ENCODE measurements around the gene SBF2.

The SBF2 gene

DNA sequence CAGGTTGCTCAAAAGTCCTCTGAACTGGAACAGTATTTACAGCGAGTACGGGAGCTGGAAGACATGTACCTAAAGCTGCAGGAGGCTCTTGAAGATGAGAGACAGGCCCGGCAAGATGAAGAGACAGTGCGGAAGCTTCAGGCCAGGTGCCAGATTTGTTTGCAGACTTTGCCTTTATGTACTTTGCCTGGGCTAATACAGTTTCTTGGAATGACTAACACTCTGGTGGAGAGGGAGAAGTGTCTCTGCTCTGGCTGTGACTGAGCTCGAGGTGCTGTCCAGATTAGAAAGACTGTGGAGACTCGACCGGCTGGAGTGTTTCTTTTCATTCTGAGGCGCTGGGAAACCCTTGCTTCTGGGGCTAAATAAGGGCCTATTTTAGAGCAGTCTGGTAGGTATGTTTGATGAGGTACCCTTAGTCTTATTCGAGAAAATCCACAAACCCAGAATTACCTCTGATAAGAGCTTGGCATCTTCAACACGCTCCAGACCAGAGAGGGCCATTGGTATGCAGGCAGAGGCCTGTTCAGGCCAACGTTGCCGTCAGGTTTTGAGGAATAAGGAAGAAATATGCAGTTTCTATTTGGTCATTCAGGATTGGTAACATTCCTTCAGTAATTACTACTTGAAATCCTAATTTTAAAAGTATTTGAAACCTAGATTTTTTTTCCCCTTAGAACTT lies 553.7 kb downstream of the SBF2 start:
- peaks cover 2% of the 10 kb centered on the region; the same call in 1 of the 2 replicates for H3F3A ChIP-seq (ENCODE audit: insufficient read depth, low read length)
- H3K4me3 ChIP-seq (ENCODE audit: low read length) = no peak overlapping the region
- DNase-seq = no peak
- no peaks in the 10 kb centered on the region for H4K20me1 ChIP-seq (ENCODE audit: insufficient read depth, low read length)
- no peaks in the 10 kb centered on the region for H3K36me3 ChIP-seq (replicated peaks; ENCODE audit: insufficient read depth, low read length)
- H3K4me2 ChIP-seq (ENCODE audit: low read depth, low read length) = no peak overlapping the region
- no peaks in the 10 kb centered on the region for H3K79me2 ChIP-seq (ENCODE audit: low read length)
- no peak overlapping the region for H2AFZ ChIP-seq (ENCODE audit: low read length)
- H3K9me3 ChIP-seq (replicated peaks; ENCODE audit: insufficient read depth, low read length) = no peaks in the 10 kb centered on the region
- TF ChIP-seq EZH2 (optimal IDR thresholded peaks at IDR 0.05; ENCODE audit: low read depth, low read length) (no peak), EZH2phosphoT487 (IDR thresholded peaks at IDR 0.05; ENCODE audit: low read length) (no peak)
- TF ChIP-seq, protein P1, sequence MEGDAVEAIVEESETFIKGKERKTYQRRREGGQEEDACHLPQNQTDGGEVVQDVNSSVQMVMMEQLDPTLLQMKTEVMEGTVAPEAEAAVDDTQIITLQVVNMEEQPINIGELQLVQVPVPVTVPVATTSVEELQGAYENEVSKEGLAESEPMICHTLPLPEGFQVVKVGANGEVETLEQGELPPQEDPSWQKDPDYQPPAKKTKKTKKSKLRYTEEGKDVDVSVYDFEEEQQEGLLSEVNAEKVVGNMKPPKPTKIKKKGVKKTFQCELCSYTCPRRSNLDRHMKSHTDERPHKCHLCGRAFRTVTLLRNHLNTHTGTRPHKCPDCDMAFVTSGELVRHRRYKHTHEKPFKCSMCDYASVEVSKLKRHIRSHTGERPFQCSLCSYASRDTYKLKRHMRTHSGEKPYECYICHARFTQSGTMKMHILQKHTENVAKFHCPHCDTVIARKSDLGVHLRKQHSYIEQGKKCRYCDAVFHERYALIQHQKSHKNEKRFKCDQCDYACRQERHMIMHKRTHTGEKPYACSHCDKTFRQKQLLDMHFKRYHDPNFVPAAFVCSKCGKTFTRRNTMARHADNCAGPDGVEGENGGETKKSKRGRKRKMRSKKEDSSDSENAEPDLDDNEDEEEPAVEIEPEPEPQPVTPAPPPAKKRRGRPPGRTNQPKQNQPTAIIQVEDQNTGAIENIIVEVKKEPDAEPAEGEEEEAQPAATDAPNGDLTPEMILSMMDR (IDR thresholded peaks at IDR 0.05; ENCODE audit: low read length) = no peak
- H3K9me2 ChIP-seq (replicated peaks; ENCODE audit: insufficient read depth, low read length) = no peaks in the 10 kb centered on the region
- H3K4me1 ChIP-seq (ENCODE audit: low read length) = peaks cover 12% of the 10 kb centered on the region
- H3K27ac ChIP-seq (ENCODE audit: low read length) = no peak overlapping the region
- H3K27me3 ChIP-seq (replicated peaks; ENCODE audit: insufficient read depth, low read length) = no peaks in the 10 kb centered on the region
- no peak overlapping the region for H3K9ac ChIP-seq (ENCODE audit: low read length)

DNA sequence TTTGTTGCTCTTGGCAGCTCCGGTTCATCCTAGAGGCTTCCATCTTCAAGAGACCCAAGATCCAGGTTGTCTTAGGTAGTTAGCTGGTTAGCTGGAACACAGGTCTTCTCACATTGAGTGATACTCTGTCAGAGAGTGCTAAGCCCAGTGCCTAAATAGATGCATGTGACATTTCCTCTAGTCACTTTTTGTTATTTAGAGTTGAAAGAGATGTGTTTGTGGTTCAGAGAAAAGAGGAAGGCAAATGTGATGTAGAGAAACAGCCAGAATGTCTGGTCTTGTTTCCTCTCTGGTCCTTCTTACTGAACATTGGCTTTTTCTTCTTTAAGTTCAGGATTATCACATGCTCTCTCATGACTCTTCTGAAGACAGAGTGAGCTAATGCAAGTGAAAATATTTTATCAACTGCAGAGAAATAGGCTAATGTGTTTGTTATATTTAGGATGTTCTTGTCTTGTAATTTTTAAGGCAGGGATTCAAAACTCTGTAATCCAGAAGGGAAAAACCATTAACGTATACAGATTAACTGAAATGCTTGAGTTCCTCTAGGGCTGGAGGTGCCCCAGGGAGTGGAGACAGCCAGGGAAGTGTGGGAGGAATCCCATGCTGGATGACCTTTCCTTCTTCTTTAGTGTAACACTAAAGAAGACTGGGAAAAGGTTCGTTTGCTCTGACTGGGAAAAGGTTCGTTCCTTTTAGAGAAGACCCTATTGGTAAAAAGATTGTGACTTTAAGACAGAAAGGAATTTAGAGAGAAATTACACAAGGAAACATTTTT lies 554.7 kb downstream of the SBF2 start:
- Histone ChIP-seq H3K4me2 (ENCODE audit: low read depth, low read length) (no peak overlapping the region), H3K9ac (ENCODE audit: low read length) (no peak overlapping the region), H2AFZ (ENCODE audit: low read length) (no peak overlapping the region), H4K20me1 (ENCODE audit: insufficient read depth, low read length) (no peaks in the 10 kb centered on the region), H3K4me1 (ENCODE audit: low read length) (peaks cover 7% of the 10 kb centered on the region; the same call in 1 of the 2 replicates), H3K36me3 (replicated peaks; ENCODE audit: insufficient read depth, low read length) (no peaks in the 10 kb centered on the region), H3K4me3 (ENCODE audit: low read length) (no peak overlapping the region), H3K79me2 (ENCODE audit: low read length) (no peaks in the 10 kb centered on the region), H3F3A (ENCODE audit: insufficient read depth, low read length) (no peaks in the 10 kb centered on the region), H3K9me3 (replicated peaks; ENCODE audit: insufficient read depth, low read length) (no peaks in the 10 kb centered on the region), H3K27ac (ENCODE audit: low read length) (no peak overlapping the region), H3K27me3 (replicated peaks; ENCODE audit: insufficient read depth, low read length) (no peaks in the 10 kb centered on the region), H3K9me2 (replicated peaks; ENCODE audit: insufficient read depth, low read length) (no peaks in the 10 kb centered on the region)
- TF ChIP-seq, protein P1 (IDR thresholded peaks at IDR 0.05; ENCODE audit: low read length) = no peak
- TF ChIP-seq EZH2phosphoT487 (IDR thresholded peaks at IDR 0.05; ENCODE audit: low read length) = no peak
- TF ChIP-seq EZH2 (optimal IDR thresholded peaks at IDR 0.05; ENCODE audit: low read depth, low read length) = no peak
- DNase-seq = no peak

DNA sequence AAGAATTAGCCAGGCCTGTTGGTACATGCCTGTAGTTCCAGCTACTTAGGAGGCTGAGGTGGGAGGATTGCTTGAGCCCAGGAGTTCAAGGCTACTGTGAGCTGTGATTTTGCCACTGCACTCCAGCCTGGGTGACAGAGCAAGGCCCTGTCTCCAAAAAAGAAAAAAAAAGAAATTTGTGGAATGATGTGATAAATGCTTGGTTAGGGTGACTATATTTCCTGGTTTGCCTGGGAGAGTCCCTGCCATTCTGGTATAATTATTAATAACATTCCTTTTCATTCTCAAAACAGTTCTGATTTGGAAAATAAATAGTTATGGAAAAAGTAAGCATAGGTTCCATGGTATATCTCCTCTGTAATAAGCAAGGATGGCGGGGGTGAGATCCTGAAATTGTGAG lies 555.3 kb downstream of the SBF2 start:
- H3K4me1 ChIP-seq (ENCODE audit: low read length) = peaks cover 7% of the 10 kb centered on the region; the same call in 1 of the 2 replicates
- H3K79me2 ChIP-seq (ENCODE audit: low read length) = no peaks in the 10 kb centered on the region
- H3K9me3 ChIP-seq (replicated peaks; ENCODE audit: insufficient read depth, low read length) = no peaks in the 10 kb centered on the region
- no peak for TF ChIP-seq EZH2phosphoT487 (IDR thresholded peaks at IDR 0.05; ENCODE audit: low read length)
- no peak for TF ChIP-seq EZH2 (optimal IDR thresholded peaks at IDR 0.05; ENCODE audit: low read depth, low read length)
- TF ChIP-seq, protein P1 (IDR thresholded peaks at IDR 0.05; ENCODE audit: low read length) = no peak
- H4K20me1 ChIP-seq (ENCODE audit: insufficient read depth, low read length) = no peaks in the 10 kb centered on the region
- H3K9ac ChIP-seq (ENCODE audit: low read length) = no peak overlapping the region
- no peaks in the 10 kb centered on the region for H3F3A ChIP-seq (ENCODE audit: insufficient read depth, low read length)
- no peak overlapping the region for H2AFZ ChIP-seq (ENCODE audit: low read length)
- H3K27me3 ChIP-seq (replicated peaks; ENCODE audit: insufficient read depth, low read length) = no peaks in the 10 kb centered on the region
- H3K27ac ChIP-seq (ENCODE audit: low read length) = no peak overlapping the region
- no peak overlapping the region for H3K4me2 ChIP-seq (ENCODE audit: low read depth, low read length)
- H3K9me2 ChIP-seq (replicated peaks; ENCODE audit: insufficient read depth, low read length) = no peaks in the 10 kb centered on the region
- H3K4me3 ChIP-seq (ENCODE audit: low read length) = no peak overlapping the region
- no peaks in the 10 kb centered on the region for H3K36me3 ChIP-seq (replicated peaks; ENCODE audit: insufficient read depth, low read length)
- no peak for DNase-seq
